GM18867 (cell line): ENCODE data around the gene INAFM2.

Experiments used
- ATAC-seq: cut with Tn5 transposase; IDR thresholded peaks from one replicate; pipeline ENCODE4 v1.9.1; 2021; ENCODE audit warnings: mild to moderate bottlenecking, moderate library complexity; ENCODE audit not compliant: unreplicated experiment

INAFM2 gene

GRCh38 chr15:40327457-40327856 lies 4.0 kb downstream of the INAFM2 start:
- no peak for ATAC-seq

GRCh38 chr15:40328176-40328575 lies 4.7 kb downstream of the INAFM2 start:
- ATAC-seq: no peak

- ATAC-seq: no peak
Measured at GRCh38 chr15:40328751-40329150, 5.3 kb downstream of the INAFM2 start.

- no peak for ATAC-seq
Measured at GRCh38 chr15:40329804-40330203, 6.3 kb downstream of the INAFM2 start.

- no peak for ATAC-seq
Measured at GRCh38 chr15:40330368-40330836, 6.9 kb downstream of the INAFM2 start.

GRCh38 chr15:40331026-40331425 lies 7.5 kb downstream of the INAFM2 start:
- no peak for ATAC-seq

- no peak for ATAC-seq
Measured at GRCh38 chr15:40331637-40332036, 8.1 kb downstream of the INAFM2 start.

- ATAC-seq: no peak
Measured at GRCh38 chr15:40332113-40332781, 8.8 kb downstream of the INAFM2 start.

GRCh38 chr15:40333922-40334492 lies 10.5 kb downstream of the INAFM2 start:
- no peak for ATAC-seq

- ATAC-seq: no peak
Measured at GRCh38 chr15:40334541-40334940, 11.0 kb downstream of the INAFM2 start.

- no peak for ATAC-seq
Measured at GRCh38 chr15:40334941-40335795, 11.7 kb downstream of the INAFM2 start.

- no peak for ATAC-seq
Measured at GRCh38 chr15:40335938-40336743, 12.6 kb downstream of the INAFM2 start.

- no peak for ATAC-seq
Measured at GRCh38 chr15:40336744-40337122, 13.2 kb downstream of the INAFM2 start.

- ATAC-seq: no peak
Measured at GRCh38 chr15:40337597-40337996, 14.1 kb downstream of the INAFM2 start.

- ATAC-seq: peak; percentile 63
Measured at GRCh38 chr15:40338041-40338657, 14.7 kb downstream of the INAFM2 start.

GRCh38 chr15:40338921-40339620 lies 15.6 kb downstream of the INAFM2 start:
- ATAC-seq: no peak

GRCh38 chr15:40339621-40339945 lies 16.1 kb downstream of the INAFM2 start:
- ATAC-seq: no peak

- no peak for ATAC-seq
Measured at GRCh38 chr15:40340038-40340739, 16.7 kb downstream of the INAFM2 start.

GRCh38 chr15:40340740-40341400 lies 17.4 kb downstream of the INAFM2 start, which contains the start of gene CCDC9B:
CCDC9B (minus strand) TSS chr15:40340939; CDS start chr15:40340819, 120 bp downstream.
- no peak for ATAC-seq
